ENCODE results near the gene BICRAL.

The BICRAL gene

DNA sequence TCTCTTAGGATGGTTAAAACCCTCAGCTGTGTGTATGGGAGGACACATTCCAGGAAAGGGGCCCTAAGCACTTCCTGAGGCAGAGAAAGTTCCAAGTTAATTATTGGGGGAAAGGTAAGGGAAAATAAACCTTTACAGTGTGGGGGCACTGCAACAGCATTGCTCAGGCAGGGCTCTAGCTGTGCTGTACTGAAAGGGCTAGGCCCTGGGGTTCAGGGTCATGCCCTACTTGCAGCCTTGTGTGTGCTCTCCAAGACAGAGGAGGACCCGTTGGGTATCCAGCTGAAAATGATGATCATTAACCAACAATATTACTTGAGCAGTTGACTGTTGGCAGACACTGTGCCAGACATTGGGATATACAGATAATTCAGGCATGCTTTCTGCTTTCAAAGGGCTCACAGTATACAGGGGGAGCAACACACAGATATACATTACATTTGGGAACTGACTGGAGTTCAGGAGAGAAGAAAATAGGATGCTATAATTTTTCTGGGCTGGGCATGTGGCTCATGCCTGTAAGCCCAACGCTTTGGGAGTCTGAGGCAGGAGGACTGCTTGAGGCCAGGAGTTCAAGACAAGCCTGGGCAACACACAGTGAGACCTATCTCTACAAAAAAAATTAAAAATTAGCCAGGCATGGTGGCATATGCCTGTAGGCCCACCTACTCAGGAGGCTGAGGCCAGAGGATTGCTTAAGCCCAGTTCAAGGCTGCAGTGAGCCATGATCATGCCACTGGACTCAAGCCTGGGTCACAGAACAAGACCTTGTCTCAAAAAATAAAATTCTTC lies 88.5 kb downstream of the BICRAL start:
- H3K9me3 ChIP-seq (ENCODE audit: control insufficient read depth, insufficient read depth, low read length): no peaks in the 10 kb centered on the region
- TF ChIP-seq, protein P1, sequence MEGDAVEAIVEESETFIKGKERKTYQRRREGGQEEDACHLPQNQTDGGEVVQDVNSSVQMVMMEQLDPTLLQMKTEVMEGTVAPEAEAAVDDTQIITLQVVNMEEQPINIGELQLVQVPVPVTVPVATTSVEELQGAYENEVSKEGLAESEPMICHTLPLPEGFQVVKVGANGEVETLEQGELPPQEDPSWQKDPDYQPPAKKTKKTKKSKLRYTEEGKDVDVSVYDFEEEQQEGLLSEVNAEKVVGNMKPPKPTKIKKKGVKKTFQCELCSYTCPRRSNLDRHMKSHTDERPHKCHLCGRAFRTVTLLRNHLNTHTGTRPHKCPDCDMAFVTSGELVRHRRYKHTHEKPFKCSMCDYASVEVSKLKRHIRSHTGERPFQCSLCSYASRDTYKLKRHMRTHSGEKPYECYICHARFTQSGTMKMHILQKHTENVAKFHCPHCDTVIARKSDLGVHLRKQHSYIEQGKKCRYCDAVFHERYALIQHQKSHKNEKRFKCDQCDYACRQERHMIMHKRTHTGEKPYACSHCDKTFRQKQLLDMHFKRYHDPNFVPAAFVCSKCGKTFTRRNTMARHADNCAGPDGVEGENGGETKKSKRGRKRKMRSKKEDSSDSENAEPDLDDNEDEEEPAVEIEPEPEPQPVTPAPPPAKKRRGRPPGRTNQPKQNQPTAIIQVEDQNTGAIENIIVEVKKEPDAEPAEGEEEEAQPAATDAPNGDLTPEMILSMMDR (IDR thresholded peaks at IDR 0.05; ENCODE audit: low read depth, low read length, poor library complexity, severe bottlenecking): no peak
- no peak for TF ChIP-seq EZH2phosphoT487 (IDR thresholded peaks at IDR 0.05; ENCODE audit: borderline replicate concordance, low read length)
- H3K4me2 ChIP-seq (ENCODE audit: low read length): no peak overlapping the region
- H3K27me3 ChIP-seq (ENCODE audit: control insufficient read depth, low read length): no peaks in the 10 kb centered on the region
- no peaks in the 10 kb centered on the region for H3K9me2 ChIP-seq (replicated peaks; ENCODE audit: control insufficient read depth, low read length)
- no peak overlapping the region for H3K4me3 ChIP-seq (ENCODE audit: low read length)
- H3F3A ChIP-seq (ENCODE audit: control insufficient read depth, insufficient read depth): peaks cover 7% of the 10 kb centered on the region; the same call in 1 of the 2 replicates
- H3K27ac ChIP-seq (ENCODE audit: low read depth, low read length): no peak overlapping the region
- no peaks in the 10 kb centered on the region for H4K20me1 ChIP-seq (ENCODE audit: control insufficient read depth, insufficient read depth, low read depth, low read length)
- peaks cover 13% of the 10 kb centered on the region for H3K36me3 ChIP-seq (ENCODE audit: control insufficient read depth, low read length)
- no peaks in the 10 kb centered on the region for H3K79me2 ChIP-seq (ENCODE audit: control insufficient read depth, low read length)
- peaks cover 15% of the 10 kb centered on the region for H3K4me1 ChIP-seq (ENCODE audit: control insufficient read depth, low read length)

DNA sequence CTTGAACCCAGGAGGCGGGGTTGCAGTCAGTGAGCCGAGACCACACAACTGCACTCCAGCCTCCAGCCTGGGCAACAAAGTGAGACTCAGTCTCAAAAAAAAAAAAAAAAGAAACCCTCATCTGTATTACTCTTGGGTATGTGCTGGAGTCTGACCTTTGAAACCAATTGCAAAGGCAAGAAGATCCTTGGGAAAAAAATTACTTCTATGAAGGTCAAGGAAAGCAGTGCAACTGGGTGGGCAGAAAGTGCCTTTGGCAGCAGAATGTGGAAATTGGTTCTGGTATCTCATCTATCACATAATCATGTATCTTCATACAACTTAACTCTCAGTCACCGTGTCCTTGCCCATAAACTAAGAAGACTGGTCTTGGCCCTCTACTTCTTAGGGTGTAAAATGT lies 89.9 kb downstream of the BICRAL start:
- H3K4me1 ChIP-seq (ENCODE audit: control insufficient read depth, low read length): peaks cover 15% of the 10 kb centered on the region
- H3F3A ChIP-seq (ENCODE audit: control insufficient read depth, insufficient read depth): peaks cover 4% of the 10 kb centered on the region
- peak overlapping the region; percentile 40 for H3K4me2 ChIP-seq (ENCODE audit: low read length)
- H3K4me3 ChIP-seq (ENCODE audit: low read length): 0 out of 2 replicates have a peak overlapping the region, but pooled peaks have one; percentile 3
- no peaks in the 10 kb centered on the region for H3K9me2 ChIP-seq (replicated peaks; ENCODE audit: control insufficient read depth, low read length)
- H3K79me2 ChIP-seq (ENCODE audit: control insufficient read depth, low read length): no peaks in the 10 kb centered on the region
- H3K27ac ChIP-seq (ENCODE audit: low read depth, low read length): no peak overlapping the region
- no peaks in the 10 kb centered on the region for H3K9me3 ChIP-seq (ENCODE audit: control insufficient read depth, insufficient read depth, low read length)
- TF ChIP-seq, protein P1 (IDR thresholded peaks at IDR 0.05; ENCODE audit: low read depth, low read length, poor library complexity, severe bottlenecking): no peak
- no peak for TF ChIP-seq EZH2phosphoT487 (IDR thresholded peaks at IDR 0.05; ENCODE audit: borderline replicate concordance, low read length)
- H3K27me3 ChIP-seq (ENCODE audit: control insufficient read depth, low read length): no peaks in the 10 kb centered on the region
- peaks cover 9% of the 10 kb centered on the region for H3K36me3 ChIP-seq (ENCODE audit: control insufficient read depth, low read length)
- H4K20me1 ChIP-seq (ENCODE audit: control insufficient read depth, insufficient read depth, low read depth, low read length): no peaks in the 10 kb centered on the region

DNA sequence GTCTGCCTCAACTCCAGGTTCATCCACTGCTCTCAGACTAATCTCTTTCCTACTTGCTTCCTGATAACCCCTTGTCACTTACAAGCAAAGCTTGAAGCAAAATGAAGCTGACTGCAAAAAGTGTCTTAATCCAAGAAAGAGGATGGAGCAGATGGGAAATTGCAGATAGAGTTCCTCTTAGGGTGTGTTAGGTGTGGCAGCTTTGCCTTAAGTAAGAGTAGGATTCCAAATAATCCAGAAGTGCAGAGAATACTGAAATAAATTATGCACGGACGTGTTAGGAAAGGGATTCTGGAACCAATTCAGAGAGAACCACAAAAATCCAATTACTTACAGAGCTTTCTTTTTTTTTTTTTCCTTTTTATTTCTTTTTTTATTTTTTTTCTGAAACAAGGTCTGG lies 91.5 kb downstream of the BICRAL start:
- no peaks in the 10 kb centered on the region for H3K79me2 ChIP-seq (ENCODE audit: control insufficient read depth, low read length)
- H3K27ac ChIP-seq (ENCODE audit: low read depth, low read length): no peak overlapping the region
- H3K9me3 ChIP-seq (ENCODE audit: control insufficient read depth, insufficient read depth, low read length): no peaks in the 10 kb centered on the region
- H3F3A ChIP-seq (ENCODE audit: control insufficient read depth, insufficient read depth): peaks cover 8% of the 10 kb centered on the region
- TF ChIP-seq, protein P1 (IDR thresholded peaks at IDR 0.05; ENCODE audit: low read depth, low read length, poor library complexity, severe bottlenecking): no peak
- no peak for TF ChIP-seq EZH2phosphoT487 (IDR thresholded peaks at IDR 0.05; ENCODE audit: borderline replicate concordance, low read length)
- H3K4me3 ChIP-seq (ENCODE audit: low read length): no peak overlapping the region
- H3K27me3 ChIP-seq (ENCODE audit: control insufficient read depth, low read length): no peaks in the 10 kb centered on the region
- H3K4me2 ChIP-seq (ENCODE audit: low read length): no peak overlapping the region
- peaks cover 18% of the 10 kb centered on the region for H3K4me1 ChIP-seq (ENCODE audit: control insufficient read depth, low read length)
- H3K9me2 ChIP-seq (replicated peaks; ENCODE audit: control insufficient read depth, low read length): no peaks in the 10 kb centered on the region
- H3K36me3 ChIP-seq (ENCODE audit: control insufficient read depth, low read length): no peaks in the 10 kb centered on the region
- H4K20me1 ChIP-seq (ENCODE audit: control insufficient read depth, insufficient read depth, low read depth, low read length): no peaks in the 10 kb centered on the region
